Renal cortex interstitium (tissue), 11 donors: ENCODE data around the gene SMPD3. TPM values are rescaled to one million over a fixed set of nuclear protein-coding genes. Genes with fewer than 3 reads are reported as not detected.

Experiments used
- DNase-seq, 11 donors: peaks; one replicate each; pipeline ENCODE4 v3.0.0-alpha.2; 2013; ENCODE audit warnings: low read depth in 9 of 11, low spot score in 4 of 11; ENCODE audit errors: extremely low read depth in 1 of 11
- polyA plus RNA-seq, 3 donors: library from polyadenylated mRNA; unstranded; fragments of 120-200 nt; gene quantifications; one replicate each; pipeline ENCODE4 v1.2.1, GENCODE V29; 2013; ENCODE audit not compliant: insufficient read length in 3 of 3

The SMPD3 gene
- polyA plus RNA-seq, 3 donors = 0.96 to 2.5 (median 1.2) TPM

GRCh38 chr16:68395167-68395786 lies 53.0 kb downstream of the SMPD3 start:
- DNase-seq = no peak

- no peak for DNase-seq
Measured at GRCh38 chr16:68393333-68393732, 55.0 kb downstream of the SMPD3 start.

- DNase-seq = no peak
Measured at GRCh38 chr16:68389750-68390371, 58.4 kb downstream of the SMPD3 start.

- no peak for DNase-seq
Measured at GRCh38 chr16:68389006-68389405, 59.3 kb downstream of the SMPD3 start.

GRCh38 chr16:68388124-68388523 lies 60.2 kb downstream of the SMPD3 start:
- no peak for DNase-seq

GRCh38 chr16:68387301-68387700 lies 61.0 kb downstream of the SMPD3 start:
- DNase-seq = no peak

- DNase-seq = no peak
Measured at GRCh38 chr16:68386628-68387027, 61.7 kb downstream of the SMPD3 start.

GRCh38 chr16:68385371-68385770 lies 62.9 kb downstream of the SMPD3 start:
- no peak for DNase-seq

GRCh38 chr16:68384288-68385161 lies 63.8 kb downstream of the SMPD3 start:
- DNase-seq = no peak

GRCh38 chr16:68383858-68384257 lies 64.5 kb downstream of the SMPD3 start:
- no peak for DNase-seq

GRCh38 chr16:68382296-68382718 lies 66.0 kb downstream of the SMPD3 start:
- DNase-seq = no peak

- DNase-seq = no peak
Measured at GRCh38 chr16:68381363-68381724, 67.0 kb downstream of the SMPD3 start.

GRCh38 chr16:68380676-68381362 lies 67.5 kb downstream of the SMPD3 start:
- DNase-seq = no peak

- no peak for DNase-seq
Measured at GRCh38 chr16:68380348-68380670, 68.0 kb downstream of the SMPD3 start.

- DNase-seq = no peak
Measured at GRCh38 chr16:68379472-68380347, 68.6 kb downstream of the SMPD3 start.

- no peak for DNase-seq
Measured at GRCh38 chr16:68378436-68379415, 69.6 kb downstream of the SMPD3 start.

GRCh38 chr16:68377667-68378393 lies 70.5 kb downstream of the SMPD3 start:
- peak in 1 of 11 donors; percentile 35 for DNase-seq
